ENCODE results near the gene RAB10. TPM values are rescaled to one million over a fixed set of nuclear protein-coding genes. Genes with fewer than 3 reads are reported as not detected.

Gene RAB10
- polyA plus RNA-seq, 1 donor (not counting 4 experiments of a cell fraction or from before 2014, with no cell fraction given), result 252 TPM

GRCh38 chr2:26011990-26012856 lies 21.7 kb upstream of the RAB10 start:
- Histone ChIP-seq H4K20me1 (ENCODE audit: control insufficient read depth, extremely low read depth, insufficient read depth, low read length) (no peaks in the 10 kb centered on the region), H3K36me3 (ENCODE audit: control insufficient read depth in 2 of 2, extremely low read depth in 1 of 2, insufficient read depth in 2 of 2, low read length in 2 of 2) (no peaks in the 10 kb centered on the region), H3K79me2 (ENCODE audit: control insufficient read depth, insufficient read depth, low read length) (no peaks in the 10 kb centered on the region), H3K4me1 (ENCODE audit: control insufficient read depth, extremely low read depth, insufficient read depth, low read length) (peaks cover 45% of the 10 kb centered on the region), H3K9me3 (ENCODE audit: control insufficient read depth, low read depth, low read length) (no peaks in the 10 kb centered on the region), H3K27me3 (ENCODE audit: control insufficient read depth, extremely low read depth, insufficient read depth, low read length) (no peaks in the 10 kb centered on the region), H3K4me2 (ENCODE audit: control insufficient read depth, extremely low read depth, insufficient read depth, low read depth, low read length) (peak overlapping the region; percentile 52), H2AFZ (ENCODE audit: control insufficient read depth, low read length) (peak overlapping the region; percentile 54), H3K9ac (ENCODE audit: control insufficient read depth, extremely low read depth, insufficient read depth, low read length) (peak overlapping the region; percentile 59), H3K4me3 (ENCODE audit: control insufficient read depth in 2 of 3, extremely low read depth in 1 of 3, insufficient read depth in 2 of 3, low read depth in 1 of 3, low read length in 3 of 3) (peak overlapping the region in 1 of 3 experiments; percentile 29), H3K9me1 (ENCODE audit: control insufficient read depth, extremely low read depth, insufficient read depth, low read length) (peaks cover 3% of the 10 kb centered on the region), H3K27ac (ENCODE audit: control insufficient read depth, insufficient read depth, low read length) (peak overlapping the region; percentile 87)
- TF ChIP-seq CTCF (optimal IDR thresholded peaks at IDR 0.05 in 1 of 3, IDR thresholded peaks at IDR 0.05 in 1 of 3, conservative IDR thresholded peaks at IDR 0.05 in 1 of 3; ENCODE audit: extremely low read depth in 1 of 3, insufficient read depth in 2 of 3, low read length in 3 of 3) (no peak), EZH2 (IDR thresholded peaks at IDR 0.05; ENCODE audit: low read length) (no peak)
- no peak for DNase-seq (ENCODE audit: low read depth, low spot score)
- dilution Hi-C loops (cut with MboI; ENCODE audit: extremely low pct_ligation_motif_present, low sequenced_read_pairs), result no loop called here
- no peak for FAIRE-seq

GRCh38 chr2:26013668-26014067 lies 20.2 kb upstream of the RAB10 start:
- FAIRE-seq, result no peak
- Histone ChIP-seq H3K36me3 (ENCODE audit: control insufficient read depth in 2 of 2, extremely low read depth in 1 of 2, insufficient read depth in 2 of 2, low read length in 2 of 2) (no peaks in the 10 kb centered on the region), H3K4me3 (ENCODE audit: control insufficient read depth in 2 of 3, extremely low read depth in 1 of 3, insufficient read depth in 2 of 3, low read depth in 1 of 3, low read length in 3 of 3) (no peak overlapping the region), H3K79me2 (ENCODE audit: control insufficient read depth, insufficient read depth, low read length) (no peaks in the 10 kb centered on the region), H2AFZ (ENCODE audit: control insufficient read depth, low read length) (no peak overlapping the region), H3K27me3 (ENCODE audit: control insufficient read depth, extremely low read depth, insufficient read depth, low read length) (no peaks in the 10 kb centered on the region), H3K4me1 (ENCODE audit: control insufficient read depth, extremely low read depth, insufficient read depth, low read length) (peaks cover 50% of the 10 kb centered on the region), H3K9me3 (ENCODE audit: control insufficient read depth, low read depth, low read length) (no peaks in the 10 kb centered on the region), H3K9ac (ENCODE audit: control insufficient read depth, extremely low read depth, insufficient read depth, low read length) (no peak overlapping the region), H3K4me2 (ENCODE audit: control insufficient read depth, extremely low read depth, insufficient read depth, low read depth, low read length) (no peak overlapping the region), H3K9me1 (ENCODE audit: control insufficient read depth, extremely low read depth, insufficient read depth, low read length) (peaks cover 5% of the 10 kb centered on the region), H3K27ac (ENCODE audit: control insufficient read depth, insufficient read depth, low read length) (no peak overlapping the region), H4K20me1 (ENCODE audit: control insufficient read depth, extremely low read depth, insufficient read depth, low read length) (no peaks in the 10 kb centered on the region)
- TF ChIP-seq CTCF (optimal IDR thresholded peaks at IDR 0.05 in 1 of 3, IDR thresholded peaks at IDR 0.05 in 1 of 3, conservative IDR thresholded peaks at IDR 0.05 in 1 of 3; ENCODE audit: extremely low read depth in 1 of 3, insufficient read depth in 2 of 3, low read length in 3 of 3) (no peak), EZH2 (IDR thresholded peaks at IDR 0.05; ENCODE audit: low read length) (no peak)
- dilution Hi-C loops (cut with MboI; ENCODE audit: extremely low pct_ligation_motif_present, low sequenced_read_pairs), result no loop called here
- DNase-seq (ENCODE audit: low read depth, low spot score), result no peak

Data from keratinocyte (primary cell).